NCI-H2107 (cell line): ENCODE measurements around the gene TCAP.
A peak's percentile ranks its signal among the peaks of the same experiment; 100 is the strongest.
"Not testable (repeated sequence)": the region's sequence is repeated elsewhere in the genome, so short reads cannot be mapped to it uniquely, and the experiment has no call there.

Source experiments
- DNase-seq: peaks from one replicate; lab custom pipeline; 2025; lab: John Stamatoyannopoulos, UW

TCAP gene

GRCh38 chr17:39683295-39683939 is 18.3 kb downstream of the TCAP start:
- DNase-seq, result no peak

- DNase-seq, result no peak
These were observed 19.4 kb downstream of the TCAP start for GRCh38 chr17:39684369-39685192.

GRCh38 chr17:39687101-39687545 is 22.0 kb downstream of the TCAP start:
- DNase-seq, result no peak

GRCh38 chr17:39687546-39688474 is 22.7 kb downstream of the TCAP start, which contains the start of gene PGAP3:
Gene PGAP3 (minus strand): TSS chr17:39688057. CDS start chr17:39688014, 43 bp downstream.
- peak; percentile 77 for DNase-seq

GRCh38 chr17:39688475-39688835 is 23.3 kb downstream of the TCAP start:
- DNase-seq, result no peak

DNA sequence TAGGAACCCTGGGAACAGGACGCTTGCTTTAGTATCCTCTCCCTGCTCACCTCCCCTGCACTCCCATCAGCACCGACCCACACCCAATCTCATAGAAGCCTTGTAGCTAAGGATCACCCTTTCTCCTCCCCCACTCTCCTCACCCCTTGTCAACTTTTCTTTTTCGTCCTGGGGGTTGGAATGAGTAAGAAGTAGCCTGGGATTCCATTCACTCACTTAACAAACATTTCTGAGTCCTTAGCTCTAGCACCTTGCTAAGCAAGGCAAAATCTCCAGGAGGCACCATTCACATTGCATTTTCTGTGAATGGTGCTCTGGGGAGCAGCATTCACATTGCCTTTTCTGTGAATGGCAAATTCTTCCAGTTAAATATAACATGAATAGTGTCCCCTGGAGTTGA is 23.8 kb downstream of the TCAP start:
- no peak for DNase-seq

GRCh38 chr17:39694593-39694992 is 29.4 kb downstream of the TCAP start:
- no peak for DNase-seq

DNA sequence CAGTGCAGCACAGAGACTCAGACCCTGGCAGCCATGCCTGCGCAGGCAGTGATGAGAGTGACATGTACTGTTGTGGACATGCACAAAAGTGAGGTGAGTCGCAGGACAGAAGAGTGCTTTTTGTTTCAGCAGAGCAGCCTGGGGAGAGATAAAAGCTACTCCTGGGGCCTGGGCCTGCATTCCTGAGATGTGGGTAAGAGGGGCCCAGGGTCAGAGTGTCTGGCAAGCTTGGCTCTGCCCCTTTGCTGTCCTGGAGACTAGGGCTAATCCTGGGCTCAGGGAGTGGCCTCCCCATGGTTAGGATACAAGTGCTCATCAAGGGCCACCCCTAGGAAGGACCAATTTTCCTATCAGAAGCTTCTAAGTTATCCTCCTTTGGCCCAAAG is 29.9 kb downstream of the TCAP start:
- DNase-seq, result no peak

GRCh38 chr17:39696731-39697130 is 31.6 kb downstream of the TCAP start:
- DNase-seq, result no peak

DNA sequence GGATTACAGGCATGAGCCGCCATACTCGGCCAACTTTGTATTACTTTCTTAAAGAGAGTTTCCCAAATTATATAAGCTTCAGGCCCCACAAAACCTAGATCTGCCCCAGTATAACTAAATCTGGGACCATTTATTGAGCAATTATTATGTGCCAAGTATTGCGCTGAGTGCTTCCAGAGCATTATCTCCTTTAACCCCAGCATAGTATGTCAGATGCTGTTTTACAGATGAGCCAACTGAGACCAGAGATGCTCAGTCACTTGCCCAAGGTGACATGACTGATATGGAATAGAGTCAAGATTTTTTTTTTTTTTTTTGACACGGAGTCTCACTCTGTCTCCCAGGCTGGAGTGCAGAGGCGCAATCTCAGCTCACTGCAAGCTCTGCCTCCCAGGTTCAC is 32.8 kb downstream of the TCAP start:
- no peak for DNase-seq

GRCh38 chr17:39699157-39699817 is 34.1 kb downstream of the TCAP start:
- DNase-seq, result not testable (repeated sequence)

- DNase-seq, result no peak
These were observed 34.6 kb downstream of the TCAP start, which contains the start of gene ERBB2 for GRCh38 chr17:39699818-39700147. Gene ERBB2 (plus strand): TSS chr17:39700064. CDS start chr17:39700239, 175 bp downstream.

- no peak for DNase-seq
These were observed 35.2 kb downstream of the TCAP start for GRCh38 chr17:39700148-39700987.

- DNase-seq, result no peak
These were observed 36.0 kb downstream of the TCAP start for GRCh38 chr17:39701012-39701783.

DNA sequence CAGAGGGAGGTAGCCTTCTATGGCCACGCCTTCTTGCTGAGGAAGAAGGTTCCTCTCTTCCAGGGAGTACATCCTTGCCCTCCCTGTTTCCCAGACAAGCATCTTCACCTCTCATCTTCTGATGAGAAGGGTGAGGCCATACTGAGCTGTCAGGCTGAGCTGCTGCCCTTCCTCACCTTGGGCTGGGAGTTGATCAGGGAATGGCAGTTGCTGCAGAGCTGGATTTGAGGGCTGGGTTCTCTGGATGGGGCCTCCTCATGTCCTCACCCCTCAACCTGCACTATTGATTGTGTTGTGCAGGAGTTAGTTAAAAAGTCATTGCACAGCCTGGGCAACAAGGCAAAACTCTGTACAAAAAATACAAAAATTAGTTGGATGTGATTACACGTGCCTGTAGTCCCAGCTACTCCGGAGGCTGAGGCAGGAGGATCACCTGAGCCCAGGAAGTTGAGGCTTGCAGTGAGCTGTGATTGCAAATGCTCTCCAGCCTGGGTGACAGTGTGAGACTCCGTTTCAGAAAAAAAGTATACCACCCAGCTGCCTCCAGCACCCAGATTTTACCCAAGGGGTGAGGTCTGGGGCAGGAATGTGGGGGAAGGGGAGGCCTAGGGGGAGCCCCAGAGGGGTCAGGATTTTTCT is 36.8 kb downstream of the TCAP start:
- DNase-seq, result no peak

DNA sequence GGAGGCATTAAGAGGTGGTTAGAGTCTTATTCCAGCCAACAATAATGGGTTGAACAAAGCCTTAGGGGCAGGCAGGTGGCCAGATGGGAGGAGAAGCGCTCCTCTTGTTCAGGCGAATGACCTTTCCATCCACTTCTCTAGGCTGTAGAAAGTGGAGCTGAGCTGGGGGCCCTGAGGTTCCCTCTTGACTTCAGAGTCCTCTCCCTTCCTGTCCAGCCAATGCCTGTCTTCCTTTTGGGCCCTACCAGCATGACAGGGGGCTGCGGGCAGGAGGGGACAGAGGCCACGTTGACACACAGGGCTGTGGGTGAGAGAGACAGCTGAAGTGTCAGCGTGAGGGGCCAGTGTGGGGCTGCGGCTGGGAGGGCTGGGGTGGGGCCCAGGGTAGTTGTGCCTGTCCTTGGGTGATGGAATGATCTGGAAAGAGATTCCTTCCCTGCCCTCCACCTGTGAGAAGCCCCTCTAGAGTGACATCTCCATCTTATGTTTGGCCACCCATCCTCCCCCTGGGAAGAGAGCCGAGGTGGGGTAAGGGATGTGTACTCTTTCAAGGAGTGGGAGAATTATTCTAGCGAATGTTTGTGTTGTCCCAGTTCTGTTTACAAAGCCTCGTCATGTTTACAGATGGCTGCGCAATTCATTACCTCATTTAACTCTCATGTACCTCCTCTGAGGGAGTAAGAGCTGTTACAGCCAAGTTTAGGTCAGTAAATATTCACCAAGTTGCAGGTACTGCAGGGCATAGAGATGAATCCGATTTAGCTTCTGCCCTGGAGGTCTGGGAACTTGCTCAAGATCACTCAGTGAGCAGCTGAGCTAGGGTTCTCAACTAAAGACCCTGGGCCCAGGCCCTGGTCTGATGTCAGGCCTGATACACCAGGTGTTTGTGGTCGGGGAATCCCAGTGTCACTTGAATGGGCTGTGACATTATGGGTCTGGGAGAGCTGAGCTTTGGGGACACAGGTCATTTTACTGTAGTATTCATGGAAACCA is 38.0 kb downstream of the TCAP start:
- no peak for DNase-seq

GRCh38 chr17:39703913-39704312 is 38.8 kb downstream of the TCAP start:
- DNase-seq, result no peak

- no peak for DNase-seq
These were observed 39.8 kb downstream of the TCAP start for GRCh38 chr17:39704821-39705551.
